Measurements from ENCODE around the gene RBM20.
"Not testable (repeated sequence)": the region's sequence is repeated elsewhere in the genome, so short reads cannot be mapped to it uniquely, and the experiment has no call there.

RBM20 gene

GRCh38 chr10:110861476-110861875 lies 217.3 kb downstream of the RBM20 start:
- DNase-seq: no peak

- no peak for DNase-seq
Measured at GRCh38 chr10:110861930-110862649, 218.0 kb downstream of the RBM20 start.

- DNase-seq: no peak
Measured at GRCh38 chr10:110862961-110863360, 218.8 kb downstream of the RBM20 start.

- DNase-seq: no peak
Measured at GRCh38 chr10:110863361-110863760, 219.2 kb downstream of the RBM20 start.

GRCh38 chr10:110863956-110864355 lies 219.8 kb downstream of the RBM20 start:
- DNase-seq: no peak

GRCh38 chr10:110864662-110865140 lies 220.6 kb downstream of the RBM20 start:
- DNase-seq: no peak

GRCh38 chr10:110865186-110865808 lies 221.2 kb downstream of the RBM20 start:
- DNase-seq: no peak

- no peak for DNase-seq
Measured at GRCh38 chr10:110865809-110866482, 221.8 kb downstream of the RBM20 start.

GRCh38 chr10:110867011-110867806 lies 223.1 kb downstream of the RBM20 start:
- not testable (repeated sequence) for DNase-seq

- no peak for DNase-seq
Measured at GRCh38 chr10:110867807-110868465, 223.8 kb downstream of the RBM20 start.

GRCh38 chr10:110868981-110869380 lies 224.8 kb downstream of the RBM20 start:
- DNase-seq: no peak

- DNase-seq: no peak
Measured at GRCh38 chr10:110870823-110871297, 226.7 kb downstream of the RBM20 start.

GRCh38 chr10:110871298-110872084 lies 227.4 kb downstream of the RBM20 start, which contains the start of gene PDCD4:
Gene PDCD4, plus strand, starts transcription at chr10:110871928. Its CDS starts 4,100 bp downstream, at chr10:110876028.
- DNase-seq: peak; percentile 94

- peak; percentile 71 for DNase-seq
Measured at GRCh38 chr10:110872145-110872983, 228.2 kb downstream of the RBM20 start.

- DNase-seq: no peak
Measured at GRCh38 chr10:110872984-110873923, 229.1 kb downstream of the RBM20 start.

GRCh38 chr10:110873951-110874350 lies 229.8 kb downstream of the RBM20 start:
- DNase-seq: no peak

- no peak for DNase-seq
Measured at GRCh38 chr10:110876000-110876399, 231.9 kb downstream of the RBM20 start.

- DNase-seq: no peak
Measured at GRCh38 chr10:110876788-110877187, 232.7 kb downstream of the RBM20 start.

- DNase-seq: no peak
Measured at GRCh38 chr10:110880012-110880411, 235.9 kb downstream of the RBM20 start.
